MM.1S (cell line): ENCODE results near the gene LETM1.

Experiments used
- DNase-seq: peaks from one replicate; pipeline ENCODE4 v3.0.0-alpha.2; 2015
- H2AFZ ChIP-seq: fragments of 300-600 bp; sonication (generic); 2 replicates; pipeline ENCODE4 v1.6.0; 2016; ENCODE audit warnings: antibody characterized with exemption, low read length
- H3F3A ChIP-seq: fragments of 300-600 bp; sonication (generic); 2 replicates; pipeline ENCODE4 v1.6.1; 2016; ENCODE audit warnings: mild to moderate bottlenecking, antibody characterized with exemption, low read length, moderate library complexity, mixed read lengths; ENCODE audit not compliant: insufficient read depth
- H3K27ac ChIP-seq: fragments of 300-600 bp; sonication (generic); 2 replicates; pipeline ENCODE4 v1.5.1; 2016; ENCODE audit warnings: mild to moderate bottlenecking, low read length
- H3K27me3 ChIP-seq: fragments of 300-600 bp; sonication (generic); replicated peaks from 2 replicates; pipeline ENCODE4 v1.6.0; 2016; ENCODE audit warnings: low read length; ENCODE audit not compliant: insufficient read depth
- H3K36me3 ChIP-seq: fragments of 300-600 bp; sonication (generic); replicated peaks from 2 replicates; pipeline ENCODE4 v1.6.1; 2016; ENCODE audit warnings: mild to moderate bottlenecking, low read length, mixed read lengths; ENCODE audit not compliant: insufficient read depth
- H3K4me1 ChIP-seq: fragments of 300-600 bp; sonication (generic); 2 replicates; pipeline ENCODE4 v1.6.1; 2016; ENCODE audit warnings: low read length, mixed read lengths
- H3K4me2 ChIP-seq: fragments of 300-600 bp; sonication (generic); 2 replicates; pipeline ENCODE4 v1.6.0; 2016; ENCODE audit warnings: low read depth, low read length
- H3K4me3 ChIP-seq: fragments of 300-600 bp; sonication (generic); 2 replicates; pipeline ENCODE4 v1.5.1; 2016; ENCODE audit warnings: low read length, mixed read lengths
- H3K79me2 ChIP-seq: fragments of 300-600 bp; sonication (generic); 2 replicates; pipeline ENCODE4 v1.6.1; 2016; ENCODE audit warnings: mixed run types, low read length, mixed read lengths
- H3K9ac ChIP-seq: fragments of 300-600 bp; sonication (generic); 2 replicates; pipeline ENCODE4 v1.6.1; 2016; ENCODE audit warnings: low read length, mixed read lengths
- H3K9me2 ChIP-seq: fragments of 300-600 bp; sonication (generic); replicated peaks from 2 replicates; pipeline ENCODE4 v1.6.1; 2016; ENCODE audit warnings: mild to moderate bottlenecking, low read length, mixed read lengths; ENCODE audit not compliant: insufficient read depth
- H3K9me3 ChIP-seq: fragments of 300-600 bp; sonication (generic); replicated peaks from 2 replicates; pipeline ENCODE4 v1.6.1; 2016; ENCODE audit warnings: mild to moderate bottlenecking, low read length, mixed read lengths; ENCODE audit not compliant: insufficient read depth
- H4K20me1 ChIP-seq: fragments of 300-600 bp; sonication (generic); 2 replicates; pipeline ENCODE4 v1.6.1; 2016; ENCODE audit warnings: mild to moderate bottlenecking, low read length, moderate library complexity, mixed read lengths; ENCODE audit not compliant: insufficient read depth
- EZH2 ChIP-seq: fragments of 300-600 bp; sonication (generic); optimal IDR thresholded peaks from 2 replicates; pipeline ENCODE3; 2017; ENCODE audit warnings: low read depth, mild to moderate bottlenecking, antibody characterized with exemption, low read length, mixed read lengths
- EZH2phosphoT487 ChIP-seq: fragments of 300-600 bp; sonication (generic); IDR thresholded peaks from 2 replicates; pipeline ENCODE4 v1.6.1; 2018; ENCODE audit warnings: antibody characterized with exemption, low read length
- TF ChIP-seq, protein P1 (sequence below): fragments of 300-600 bp; sonication (generic); IDR thresholded peaks from 2 replicates; pipeline ENCODE4 v1.5.1; 2016; ENCODE audit warnings: antibody characterized with exemption, low read length, mixed read lengths

Gene LETM1

DNA sequence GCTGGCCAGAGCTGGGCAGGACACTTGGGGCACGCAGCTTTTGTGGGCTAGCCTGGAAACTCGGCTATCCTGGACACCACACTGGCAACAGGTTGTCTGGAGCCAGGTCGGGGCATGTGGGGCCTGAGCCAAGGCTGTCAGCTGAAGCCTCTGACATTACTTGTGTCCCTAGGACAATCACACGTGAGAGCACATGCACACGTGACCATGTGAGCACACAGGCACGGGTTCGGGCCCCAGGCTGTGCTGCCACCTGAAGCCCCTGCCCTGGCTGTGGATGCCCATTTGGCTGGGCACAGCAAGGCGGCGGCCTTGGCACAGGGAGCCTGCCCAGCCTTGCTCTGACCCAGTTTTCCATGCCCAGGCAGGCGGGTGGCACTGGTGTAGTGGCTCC is 71.6 kb downstream of the LETM1 start:
- no peaks in the 10 kb centered on the region for H3K4me1 ChIP-seq

DNA sequence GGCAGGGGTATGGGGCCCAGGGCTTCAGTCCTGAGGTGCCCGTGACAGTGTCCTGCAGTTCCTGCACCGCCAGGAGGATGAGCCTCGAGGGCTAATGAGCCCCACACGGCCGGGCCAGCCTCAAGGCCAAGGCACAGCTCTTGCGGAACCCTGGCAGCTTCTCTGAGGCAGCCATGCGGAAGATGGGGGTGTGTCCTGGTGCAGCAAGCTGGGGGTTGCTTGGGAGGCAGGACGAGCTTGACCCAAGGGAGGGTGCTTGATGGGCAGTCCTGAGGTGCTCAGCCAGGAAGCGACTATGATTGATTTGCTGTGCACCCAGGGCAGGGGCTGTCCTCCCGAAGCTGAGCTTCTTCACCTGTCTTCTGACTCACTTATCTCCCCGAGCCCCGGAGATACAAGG is 72.0 kb downstream of the LETM1 start:
- Histone ChIP-seq H3K4me1 (no peaks in the 10 kb centered on the region), H3K9me3 (no peaks in the 10 kb centered on the region), H3K27me3 (peaks cover 90% of the 10 kb centered on the region), H4K20me1 (no peaks in the 10 kb centered on the region), H3F3A (no peaks in the 10 kb centered on the region), H3K9me2 (no peaks in the 10 kb centered on the region), H3K36me3 (no peaks in the 10 kb centered on the region), H3K4me3 (no peak overlapping the region), H3K4me2 (no peak overlapping the region), H3K9ac (no peak overlapping the region), H3K27ac (no peak overlapping the region), H2AFZ (no peak overlapping the region), H3K79me2 (no peaks in the 10 kb centered on the region)
- no peak for DNase-seq
- TF ChIP-seq, protein P1, sequence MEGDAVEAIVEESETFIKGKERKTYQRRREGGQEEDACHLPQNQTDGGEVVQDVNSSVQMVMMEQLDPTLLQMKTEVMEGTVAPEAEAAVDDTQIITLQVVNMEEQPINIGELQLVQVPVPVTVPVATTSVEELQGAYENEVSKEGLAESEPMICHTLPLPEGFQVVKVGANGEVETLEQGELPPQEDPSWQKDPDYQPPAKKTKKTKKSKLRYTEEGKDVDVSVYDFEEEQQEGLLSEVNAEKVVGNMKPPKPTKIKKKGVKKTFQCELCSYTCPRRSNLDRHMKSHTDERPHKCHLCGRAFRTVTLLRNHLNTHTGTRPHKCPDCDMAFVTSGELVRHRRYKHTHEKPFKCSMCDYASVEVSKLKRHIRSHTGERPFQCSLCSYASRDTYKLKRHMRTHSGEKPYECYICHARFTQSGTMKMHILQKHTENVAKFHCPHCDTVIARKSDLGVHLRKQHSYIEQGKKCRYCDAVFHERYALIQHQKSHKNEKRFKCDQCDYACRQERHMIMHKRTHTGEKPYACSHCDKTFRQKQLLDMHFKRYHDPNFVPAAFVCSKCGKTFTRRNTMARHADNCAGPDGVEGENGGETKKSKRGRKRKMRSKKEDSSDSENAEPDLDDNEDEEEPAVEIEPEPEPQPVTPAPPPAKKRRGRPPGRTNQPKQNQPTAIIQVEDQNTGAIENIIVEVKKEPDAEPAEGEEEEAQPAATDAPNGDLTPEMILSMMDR: no peak
- TF ChIP-seq EZH2phosphoT487: no peak
- no peak for TF ChIP-seq EZH2

More for the DNA sequence above, 71.6 kb downstream of the LETM1 start:
- Histone ChIP-seq H3K9me2 (no peaks in the 10 kb centered on the region), H3K79me2 (no peaks in the 10 kb centered on the region), H3K9me3 (no peaks in the 10 kb centered on the region), H2AFZ (no peak overlapping the region), H3K9ac (no peak overlapping the region), H3K4me2 (no peak overlapping the region), H3F3A (no peaks in the 10 kb centered on the region), H3K27me3 (peaks cover 91% of the 10 kb centered on the region), H4K20me1 (no peaks in the 10 kb centered on the region), H3K36me3 (no peaks in the 10 kb centered on the region), H3K4me3 (no peak overlapping the region), H3K27ac (no peak overlapping the region)
- TF ChIP-seq, protein P1: no peak
- no peak for TF ChIP-seq EZH2phosphoT487
- TF ChIP-seq EZH2: no peak
- DNase-seq: no peak

DNA sequence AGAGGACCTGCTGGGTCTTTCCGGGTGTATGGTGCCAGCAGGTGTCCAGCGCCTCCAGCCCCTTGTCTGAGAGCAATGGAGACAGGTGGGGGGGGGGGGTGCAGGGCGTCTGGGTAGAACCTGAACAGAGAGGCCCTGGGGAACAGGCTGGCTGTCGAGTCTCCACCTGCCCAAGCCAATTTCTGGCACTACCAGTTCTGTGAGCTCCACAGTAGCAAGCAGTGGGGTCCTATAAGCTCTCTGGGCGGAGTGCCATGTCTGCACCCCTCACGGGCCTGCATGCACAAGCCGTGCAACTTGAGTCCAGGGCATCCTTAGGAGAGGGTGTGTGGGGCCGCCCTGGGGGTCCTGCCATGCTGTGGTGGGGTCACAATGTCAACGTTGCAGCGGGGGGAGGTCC is 72.9 kb downstream of the LETM1 start:
- Histone ChIP-seq H3K27ac (no peak overlapping the region), H3K4me1 (no peaks in the 10 kb centered on the region), H3K27me3 (peaks cover 92% of the 10 kb centered on the region), H3F3A (no peaks in the 10 kb centered on the region), H3K9ac (no peak overlapping the region), H3K9me2 (no peaks in the 10 kb centered on the region), H3K9me3 (no peaks in the 10 kb centered on the region), H4K20me1 (no peaks in the 10 kb centered on the region), H3K4me3 (no peak overlapping the region), H3K79me2 (no peaks in the 10 kb centered on the region), H3K4me2 (no peak overlapping the region), H3K36me3 (no peaks in the 10 kb centered on the region), H2AFZ (no peak overlapping the region)
- no peak for DNase-seq
- TF ChIP-seq EZH2 (no peak), EZH2phosphoT487 (no peak)
- TF ChIP-seq, protein P1: no peak
